Lower lobe of right lung (tissue), 2 donors: ENCODE data around the gene FXYD7. TPM values are rescaled to one million over a fixed set of nuclear protein-coding genes. Genes with fewer than 3 reads are reported as not detected.

Source experiments
- ATAC-seq, 2 donors: fragments of 200-7000 bp; cut with Tn5 transposase; one replicate each; pipeline ENCODE4 v1.9.1; 2020 to 2022; ENCODE audit warnings: mild to moderate bottlenecking in 2 of 2, moderate library complexity in 2 of 2
- DNase-seq: peaks from one replicate; pipeline ENCODE4 v3.0.0-alpha.2; 2020
- H3K27ac ChIP-seq: fragments of 200-600 bp; one replicate; pipeline ENCODE4 v1.8.0; 2022
- H3K27me3 ChIP-seq: fragments of 200-600 bp; one replicate; pipeline ENCODE4 v1.8.0; 2022; ENCODE audit warnings: low read depth
- H3K36me3 ChIP-seq: fragments of 200-600 bp; one replicate; pipeline ENCODE4 v1.8.0; 2022; ENCODE audit warnings: mild to moderate bottlenecking
- H3K4me1 ChIP-seq: fragments of 200-600 bp; one replicate; pipeline ENCODE4 v1.8.0; 2022
- H3K4me3 ChIP-seq: fragments of 200-600 bp; one replicate; pipeline ENCODE4 v1.8.0; 2022; ENCODE audit warnings: mild to moderate bottlenecking
- H3K9me3 ChIP-seq: fragments of 200-600 bp; one replicate; pipeline ENCODE4 v1.8.0; 2022
- CTCF ChIP-seq: fragments of 200-600 bp; IDR thresholded peaks from one replicate; pipeline ENCODE4 v1.8.0; 2022; ENCODE audit warnings: antibody characterized with exemption, mild to moderate bottlenecking
- intact Hi-C: fragments of 100-400 bp; cut with DNase I; formaldehyde crosslinking; loops from one replicate; pipeline ENCODE4 v1.11.0; 2022
- total RNA-seq: library from RNA; stranded (reverse); fragmentation: NEBNext Ultra II Directional; extraction: Animal tissue kit (Norgen Biotek cat#: 25700); gene quantifications from one replicate; pipeline ENCODE4 v1.2.1, GENCODE V29; 2021
- donor health status: DM: no; HTN: yes; CAD: no; lungs with severe emphysema.

Gene FXYD7
- total RNA-seq, 1 donor from 2014 or later = not detected

- Histone ChIP-seq H3K36me3 (no peaks in the 10 kb centered on the region), H3K9me3 (no peaks in the 10 kb centered on the region), H3K27me3 (no peaks in the 10 kb centered on the region), H3K4me1 (peaks cover 18% of the 10 kb centered on the region), H3K4me3 (no peak overlapping the region), H3K27ac (no peak overlapping the region)
- intact Hi-C loops = no loop called here
- ATAC-seq = no peak
- TF ChIP-seq CTCF = no peak
- DNase-seq = no peak
Measured at GRCh38 chr19:35136231-35136630, 6.8 kb upstream of the FXYD7 start.

GRCh38 chr19:35136977-35137702 lies 5.9 kb upstream of the FXYD7 start:
- Histone ChIP-seq H3K4me3 (no peak overlapping the region), H3K36me3 (no peaks in the 10 kb centered on the region), H3K4me1 (peaks cover 26% of the 10 kb centered on the region), H3K9me3 (no peaks in the 10 kb centered on the region), H3K27me3 (peaks cover under 1% of the 10 kb centered on the region), H3K27ac (no peak overlapping the region)
- intact Hi-C loops = no loop called here
- TF ChIP-seq CTCF = no peak
- DNase-seq (no peak), ATAC-seq (no peak)

GRCh38 chr19:35138305-35138892 lies 4.7 kb upstream of the FXYD7 start, which contains the start of gene FXYD1:
Gene FXYD1 (plus strand): TSS chr19:35138824. CDS start chr19:35140080, 1,256 bp downstream.
- no peak for TF ChIP-seq CTCF
- peak within 1 kb of the TSS; percentile 48 for H3K4me3 ChIP-seq
- intact Hi-C loops = no loop called here
- no peaks in the 10 kb centered on the region for H3K9me3 ChIP-seq
- ATAC-seq (no peak), DNase-seq (no peak)
- H3K27me3 ChIP-seq = peaks cover 9% of the 10 kb centered on the region
- no peaks in the 10 kb centered on the region for H3K36me3 ChIP-seq
- H3K27ac ChIP-seq = peak within 1 kb of the TSS; percentile 82
- peaks cover 34% of the 10 kb centered on the region for H3K4me1 ChIP-seq

GRCh38 chr19:35140207-35140961 lies 2.7 kb upstream of the FXYD7 start:
- intact Hi-C loops = no loop called here
- no peak for ATAC-seq
- Histone ChIP-seq H3K4me3 (peak overlapping the region; percentile 48), H3K9me3 (no peaks in the 10 kb centered on the region), H3K36me3 (no peaks in the 10 kb centered on the region), H3K27me3 (peaks cover 18% of the 10 kb centered on the region), H3K27ac (peak overlapping the region; percentile 82), H3K4me1 (peaks cover 31% of the 10 kb centered on the region)
- TF ChIP-seq CTCF = no peak
- DNase-seq = no peak

- Histone ChIP-seq H3K4me1 (peaks cover 23% of the 10 kb centered on the region), H3K27me3 (peaks cover 18% of the 10 kb centered on the region), H3K27ac (peak overlapping the region; percentile 82), H3K4me3 (peak overlapping the region; percentile 48), H3K36me3 (no peaks in the 10 kb centered on the region), H3K9me3 (no peaks in the 10 kb centered on the region)
- DNase-seq = peak; percentile 96
- TF ChIP-seq CTCF = peak; percentile 35
- ATAC-seq = peak; percentile 88 to 91
- intact Hi-C loops = no loop called here
Measured at GRCh38 chr19:35140962-35141836, 1.9 kb upstream of the FXYD7 start.
